Mesenchymal stem cell (in vitro differentiated cells and primary cell): ENCODE results near the gene HEMK1.

ENCODE experiments used
- DNase-seq: peaks from one replicate; pipeline ENCODE4 v3.0.0-alpha.2; 2013
- H2AFZ ChIP-seq: one replicate; pipeline ENCODE4 v1.6.1; 2013; ENCODE audit warnings: low read depth, mild to moderate bottlenecking, control low read depth, inconsistent platforms, low read length, moderate library complexity
- H2AK5ac ChIP-seq: 2 replicates; pipeline ENCODE4 v1.6.1; 2013; ENCODE audit warnings: low read length, moderate library complexity, mild to moderate bottlenecking, inconsistent platforms; ENCODE audit not compliant: severe bottlenecking
- H2BK120ac ChIP-seq: one replicate; pipeline ENCODE4 v1.6.1; 2013; ENCODE audit warnings: low read depth, mild to moderate bottlenecking, inconsistent platforms, low read length, moderate library complexity
- H2BK12ac ChIP-seq, 2 experiments: one replicate each; pipeline ENCODE4 v1.6.1; 2013; ENCODE audit warnings: inconsistent platforms in 2 of 2, low read length in 2 of 2, mild to moderate bottlenecking in 2 of 2, moderate library complexity in 2 of 2, control low read depth in 1 of 2
- H2BK15ac ChIP-seq: one replicate; pipeline ENCODE4 v1.6.1; 2013; ENCODE audit warnings: mild to moderate bottlenecking, low read depth, inconsistent platforms; ENCODE audit not compliant: poor library complexity, severe bottlenecking
- H2BK5ac ChIP-seq: 2 replicates; pipeline ENCODE4 v1.6.1; 2013; ENCODE audit warnings: low read depth, mild to moderate bottlenecking, low read length, control low read depth, inconsistent platforms; ENCODE audit not compliant: poor library complexity, severe bottlenecking
- H3K14ac ChIP-seq, 2 experiments: one replicate each; pipeline ENCODE4 v1.6.1; 2013; ENCODE audit warnings: inconsistent platforms in 2 of 2, low read length in 2 of 2, control low read depth in 1 of 2, mild to moderate bottlenecking in 1 of 2, moderate library complexity in 1 of 2
- H3K18ac ChIP-seq, 2 experiments: one replicate each; pipeline ENCODE4 v1.6.1; 2013; ENCODE audit warnings: inconsistent platforms in 2 of 2, low read length in 2 of 2, control low read depth in 1 of 2, low read depth in 1 of 2, mild to moderate bottlenecking in 1 of 2
- H3K23ac ChIP-seq, 2 experiments: one replicate each; pipeline ENCODE4 v1.6.1; 2013; ENCODE audit warnings: inconsistent platforms in 2 of 2, low read length in 2 of 2, mild to moderate bottlenecking in 2 of 2, moderate library complexity in 2 of 2, control low read depth in 1 of 2
- H3K27ac ChIP-seq: 2 replicates; pipeline ENCODE4 v1.5.1; 2013; ENCODE audit warnings: mild to moderate bottlenecking, moderate library complexity, low read length, control low read depth, inconsistent platforms; ENCODE audit not compliant: poor library complexity, severe bottlenecking
- H3K27me3 ChIP-seq, 2 experiments: 2 replicates each; pipeline versions ENCODE4 v1.6.1 to v1.7.0; 2013; ENCODE audit warnings: low read length in 2 of 2, mild to moderate bottlenecking in 2 of 2, moderate library complexity in 2 of 2, control low read depth in 1 of 2, inconsistent platforms in 1 of 2; ENCODE audit not compliant: control insufficient read depth in 1 of 2, insufficient read depth in 1 of 2
- H3K36me3 ChIP-seq, 2 experiments: 2 replicates each; pipeline versions ENCODE4 v1.6.1 to v1.7.0; 2013; ENCODE audit warnings: low read length in 2 of 2, control low read depth in 1 of 2, inconsistent platforms in 1 of 2, low read depth in 1 of 2, mild to moderate bottlenecking in 1 of 2; ENCODE audit not compliant: insufficient read depth in 2 of 2, control insufficient read depth in 1 of 2
- H3K4ac ChIP-seq, 2 experiments: one replicate each; pipeline ENCODE4 v1.6.1; 2013; ENCODE audit warnings: inconsistent platforms in 2 of 2, low read length in 2 of 2, mild to moderate bottlenecking in 2 of 2, moderate library complexity in 2 of 2, control low read depth in 1 of 2, low read depth in 1 of 2
- H3K4me1 ChIP-seq: 2 replicates; pipeline ENCODE4 v1.6.1; 2013; ENCODE audit warnings: low read depth, low read length, control low read depth; ENCODE audit not compliant: control insufficient read depth, insufficient read depth
- H3K4me2 ChIP-seq: 2 replicates; pipeline ENCODE4 v1.6.1; 2013; ENCODE audit warnings: low read length, mild to moderate bottlenecking, inconsistent platforms; ENCODE audit not compliant: poor library complexity, severe bottlenecking
- H3K4me3 ChIP-seq, 2 experiments: 2 replicates each; pipeline versions ENCODE4 v1.5.1 to v1.7.0; 2013; ENCODE audit warnings: low read length in 2 of 2, mild to moderate bottlenecking in 2 of 2, control low read depth in 1 of 2, low read depth in 1 of 2; ENCODE audit not compliant: insufficient read depth in 1 of 2
- H3K79me1 ChIP-seq: replicated peaks from 2 replicates; pipeline ENCODE4 v1.6.1; 2013; ENCODE audit warnings: mild to moderate bottlenecking, control low read depth, low read length, inconsistent platforms; ENCODE audit not compliant: poor library complexity, severe bottlenecking
- H3K9ac ChIP-seq: 2 replicates; pipeline ENCODE4 v1.7.0; 2013; ENCODE audit warnings: mild to moderate bottlenecking, low read length, moderate library complexity
- H3K9me3 ChIP-seq: 2 replicates; pipeline ENCODE4 v1.7.0; 2013; ENCODE audit warnings: mild to moderate bottlenecking, low read length; ENCODE audit not compliant: control insufficient read depth
- H4K8ac ChIP-seq: one replicate; pipeline ENCODE4 v1.6.1; 2013; ENCODE audit warnings: inconsistent platforms, mild to moderate bottlenecking, low read length, moderate library complexity
- H4K91ac ChIP-seq: one replicate; pipeline ENCODE4 v1.6.1; 2013; ENCODE audit warnings: mild to moderate bottlenecking, low read length, inconsistent platforms
- WGBS: methylation state at CpG from one replicate; pipeline ENCODE4 v1.1.7; 2013; ENCODE audit warnings: mixed read lengths; 5-methylcytosine and 5-hydroxymethylcytosine counted together

Gene HEMK1

GRCh38 chr3:50637945-50638344 lies 68.6 kb downstream of the HEMK1 start:
- H3K4me1 ChIP-seq, result peaks cover 17% of the 10 kb centered on the region
- no peak overlapping the region for H2BK120ac ChIP-seq
- peaks cover 36% of the 10 kb centered on the region for H3K79me1 ChIP-seq
- H3K9ac ChIP-seq, result peak overlapping the region; percentile 70
- no peak overlapping the region for H3K4ac ChIP-seq
- no peak overlapping the region for H4K91ac ChIP-seq
- H3K18ac ChIP-seq, result no peak overlapping the region
- DNase-seq, result no peak
- H3K27ac ChIP-seq, result no peak overlapping the region
- H3K4me2 ChIP-seq, result no peak overlapping the region
- whole genome bisulfite sequencing, result 84% methylated on average over 3 of the region's 3 CpGs
- no peak overlapping the region for H2BK15ac ChIP-seq
- H3K14ac ChIP-seq, result no peak overlapping the region
- H2AFZ ChIP-seq, result no peak overlapping the region
- H3K4me3 ChIP-seq, result no peak overlapping the region
- H2BK12ac ChIP-seq, result no peak overlapping the region
- no peak overlapping the region for H2BK5ac ChIP-seq
- H4K8ac ChIP-seq, result no peak overlapping the region
- H3K36me3 ChIP-seq, result peaks cover 19 to 34% of the 10 kb centered on the region in 2 experiments
- no peak overlapping the region for H2AK5ac ChIP-seq
- no peaks in the 10 kb centered on the region for H3K9me3 ChIP-seq
- H3K27me3 ChIP-seq, result no peaks in the 10 kb centered on the region
- H3K23ac ChIP-seq, result no peak overlapping the region

- Histone ChIP-seq H2AK5ac (no peak overlapping the region), H3K14ac (no peak overlapping the region), H4K8ac (no peak overlapping the region), H3K36me3 (peaks cover 29 to 45% of the 10 kb centered on the region in 2 experiments), H3K4me2 (no peak overlapping the region), H2BK12ac (no peak overlapping the region), H2AFZ (no peak overlapping the region), H3K18ac (no peak overlapping the region), H3K79me1 (peaks cover 30% of the 10 kb centered on the region), H3K4me3 (no peak overlapping the region), H2BK15ac (no peak overlapping the region), H4K91ac (no peak overlapping the region), H3K9ac (peak overlapping the region; percentile 70), H3K27me3 (no peaks in the 10 kb centered on the region), H3K4ac (no peak overlapping the region), H3K23ac (no peak overlapping the region), H2BK120ac (no peak overlapping the region), H2BK5ac (no peak overlapping the region), H3K4me1 (peaks cover 17% of the 10 kb centered on the region), H3K9me3 (no peaks in the 10 kb centered on the region), H3K27ac (no peak overlapping the region)
- no peak for DNase-seq
- WGBS, result 86% methylated on average over 5 of the region's 6 CpGs
Measured at GRCh38 chr3:50639055-50639494, 69.8 kb downstream of the HEMK1 start.

DNA sequence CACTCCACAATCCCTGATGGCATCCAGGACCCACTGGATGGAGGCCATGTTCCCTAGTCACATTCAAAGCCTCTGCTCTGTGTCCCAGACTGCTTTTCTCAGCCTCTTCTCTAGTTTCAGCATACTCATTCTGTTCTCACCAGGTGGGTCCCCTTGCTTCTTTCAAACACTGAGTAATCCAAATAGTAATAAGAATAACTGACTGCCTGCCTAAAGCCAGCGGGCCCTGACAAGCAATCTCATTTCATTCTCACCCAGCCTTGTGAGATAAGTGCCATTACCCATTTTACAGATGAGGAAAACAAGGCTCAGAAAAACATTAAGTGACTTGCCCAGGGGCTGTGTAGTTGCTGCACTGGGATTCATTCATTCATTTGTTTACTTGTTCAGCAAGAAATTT lies 73.1 kb downstream of the HEMK1 start:
- H3K14ac ChIP-seq, result no peak overlapping the region
- DNase-seq, result no peak
- no peak overlapping the region for H3K27ac ChIP-seq
- no peaks in the 10 kb centered on the region for H3K9me3 ChIP-seq
- peaks cover 17% of the 10 kb centered on the region for H3K79me1 ChIP-seq
- no peak overlapping the region for H3K4me3 ChIP-seq
- H3K4me2 ChIP-seq, result no peak overlapping the region
- no peak overlapping the region for H3K23ac ChIP-seq
- H3K36me3 ChIP-seq, result peaks cover 55 to 72% of the 10 kb centered on the region in 2 experiments
- no peak overlapping the region for H2AK5ac ChIP-seq
- H3K4ac ChIP-seq, result no peak overlapping the region
- H2BK15ac ChIP-seq, result no peak overlapping the region
- no peak overlapping the region for H4K91ac ChIP-seq
- H3K18ac ChIP-seq, result no peak overlapping the region
- no peak overlapping the region for H3K9ac ChIP-seq
- WGBS, result no CpG with 5 or more reads among the region's 1 CpG
- H2AFZ ChIP-seq, result no peak overlapping the region
- H2BK120ac ChIP-seq, result no peak overlapping the region
- H4K8ac ChIP-seq, result no peak overlapping the region
- no peak overlapping the region for H2BK5ac ChIP-seq
- no peak overlapping the region for H2BK12ac ChIP-seq
- H3K4me1 ChIP-seq, result peaks cover 17% of the 10 kb centered on the region
- H3K27me3 ChIP-seq, result no peaks in the 10 kb centered on the region

DNA sequence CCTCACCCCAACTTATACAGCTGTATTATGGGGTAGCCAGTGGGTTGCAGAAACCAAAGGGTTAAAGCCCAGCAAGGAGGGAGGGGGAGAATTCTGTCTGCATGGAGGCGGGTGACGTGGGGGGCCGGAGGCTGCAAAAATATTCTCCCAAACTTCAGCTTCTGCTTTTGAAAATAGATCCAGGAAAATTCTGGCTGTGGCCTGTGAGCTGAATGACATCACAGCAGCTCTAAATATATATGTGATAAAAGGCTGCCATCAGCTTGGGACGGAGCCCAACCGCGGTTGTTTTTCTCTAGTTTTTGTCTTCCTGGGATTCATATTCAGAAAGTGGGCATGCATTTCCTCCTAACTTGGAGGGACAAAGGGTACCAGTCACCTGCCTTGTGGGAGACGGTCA lies 75.2 kb downstream of the HEMK1 start:
- Histone ChIP-seq H2AK5ac (no peak overlapping the region), H3K79me1 (peaks cover 7% of the 10 kb centered on the region), H3K9me3 (no peaks in the 10 kb centered on the region), H2BK120ac (no peak overlapping the region), H4K91ac (no peak overlapping the region), H3K4ac (no peak overlapping the region), H2BK15ac (no peak overlapping the region), H4K8ac (no peak overlapping the region), H3K36me3 (peaks cover 70 to 94% of the 10 kb centered on the region in 2 experiments), H3K4me3 (no peak overlapping the region), H3K27ac (no peak overlapping the region), H3K23ac (no peak overlapping the region), H2BK5ac (no peak overlapping the region), H3K4me2 (no peak overlapping the region), H2BK12ac (no peak overlapping the region), H3K14ac (no peak overlapping the region), H2AFZ (no peak overlapping the region), H3K18ac (no peak overlapping the region), H3K9ac (no peak overlapping the region), H3K4me1 (peaks cover 1% of the 10 kb centered on the region), H3K27me3 (no peaks in the 10 kb centered on the region)
- 98% methylated on average over 6 of the region's 7 CpGs for WGBS
- no peak for DNase-seq
